ENCODE results near the gene SMCP.

SMCP gene

DNA sequence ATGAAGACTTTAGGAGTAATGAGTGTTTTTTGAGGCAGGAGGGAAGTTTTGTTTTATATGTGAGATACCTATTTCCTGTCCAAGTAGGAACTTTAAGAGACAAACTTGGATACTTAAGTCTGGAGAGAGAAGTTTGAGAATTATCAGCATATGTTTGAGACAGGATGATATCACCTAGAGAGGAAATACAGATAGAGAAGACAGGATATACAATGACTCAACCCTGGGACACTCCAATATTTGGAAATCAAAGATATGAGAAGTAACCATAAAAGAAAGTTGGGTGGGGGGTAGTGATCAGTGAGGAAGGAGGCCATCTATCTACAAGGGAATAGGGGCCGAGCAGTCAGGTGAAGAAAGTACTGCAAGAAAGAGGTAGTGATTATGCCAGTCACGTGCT is 11.8 kb upstream of the SMCP start:
- Histone ChIP-seq H3K27me3 (ENCODE audit: insufficient read depth, low read length, poor library complexity, severe bottlenecking) (no peaks in the 10 kb centered on the region), H3K79me2 (ENCODE audit: insufficient read depth, low read length) (no peaks in the 10 kb centered on the region), H3K9me3 (ENCODE audit: insufficient read depth, low read depth, low read length) (no peaks in the 10 kb centered on the region), H3K36me3 (ENCODE audit: insufficient read depth, low read length) (no peaks in the 10 kb centered on the region), H3K4me2 (ENCODE audit: low read depth, low read length, poor library complexity, severe bottlenecking) (no peak overlapping the region), H2AFZ (ENCODE audit: low read length) (no peak overlapping the region), H3F3A (ENCODE audit: low read depth) (no peaks in the 10 kb centered on the region), H3K9me2 (replicated peaks; ENCODE audit: low read depth, low read length) (no peaks in the 10 kb centered on the region), H3K9ac (ENCODE audit: low read depth, low read length, poor library complexity, severe bottlenecking) (no peak overlapping the region), H3K4me3 (ENCODE audit: low read length, poor library complexity, severe bottlenecking) (no peak overlapping the region), H4K20me1 (ENCODE audit: insufficient read depth, low read length, poor library complexity, severe bottlenecking) (no peaks in the 10 kb centered on the region), H3K4me1 (ENCODE audit: insufficient read depth, low read length, poor library complexity, severe bottlenecking) (no peaks in the 10 kb centered on the region)
- TF ChIP-seq, protein P1, sequence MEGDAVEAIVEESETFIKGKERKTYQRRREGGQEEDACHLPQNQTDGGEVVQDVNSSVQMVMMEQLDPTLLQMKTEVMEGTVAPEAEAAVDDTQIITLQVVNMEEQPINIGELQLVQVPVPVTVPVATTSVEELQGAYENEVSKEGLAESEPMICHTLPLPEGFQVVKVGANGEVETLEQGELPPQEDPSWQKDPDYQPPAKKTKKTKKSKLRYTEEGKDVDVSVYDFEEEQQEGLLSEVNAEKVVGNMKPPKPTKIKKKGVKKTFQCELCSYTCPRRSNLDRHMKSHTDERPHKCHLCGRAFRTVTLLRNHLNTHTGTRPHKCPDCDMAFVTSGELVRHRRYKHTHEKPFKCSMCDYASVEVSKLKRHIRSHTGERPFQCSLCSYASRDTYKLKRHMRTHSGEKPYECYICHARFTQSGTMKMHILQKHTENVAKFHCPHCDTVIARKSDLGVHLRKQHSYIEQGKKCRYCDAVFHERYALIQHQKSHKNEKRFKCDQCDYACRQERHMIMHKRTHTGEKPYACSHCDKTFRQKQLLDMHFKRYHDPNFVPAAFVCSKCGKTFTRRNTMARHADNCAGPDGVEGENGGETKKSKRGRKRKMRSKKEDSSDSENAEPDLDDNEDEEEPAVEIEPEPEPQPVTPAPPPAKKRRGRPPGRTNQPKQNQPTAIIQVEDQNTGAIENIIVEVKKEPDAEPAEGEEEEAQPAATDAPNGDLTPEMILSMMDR (conservative IDR thresholded peaks at IDR 0.05; ENCODE audit: low read length): no peak
- TF ChIP-seq EZH2phosphoT487 (IDR thresholded peaks at IDR 0.05; ENCODE audit: borderline replicate concordance): no peak

DNA sequence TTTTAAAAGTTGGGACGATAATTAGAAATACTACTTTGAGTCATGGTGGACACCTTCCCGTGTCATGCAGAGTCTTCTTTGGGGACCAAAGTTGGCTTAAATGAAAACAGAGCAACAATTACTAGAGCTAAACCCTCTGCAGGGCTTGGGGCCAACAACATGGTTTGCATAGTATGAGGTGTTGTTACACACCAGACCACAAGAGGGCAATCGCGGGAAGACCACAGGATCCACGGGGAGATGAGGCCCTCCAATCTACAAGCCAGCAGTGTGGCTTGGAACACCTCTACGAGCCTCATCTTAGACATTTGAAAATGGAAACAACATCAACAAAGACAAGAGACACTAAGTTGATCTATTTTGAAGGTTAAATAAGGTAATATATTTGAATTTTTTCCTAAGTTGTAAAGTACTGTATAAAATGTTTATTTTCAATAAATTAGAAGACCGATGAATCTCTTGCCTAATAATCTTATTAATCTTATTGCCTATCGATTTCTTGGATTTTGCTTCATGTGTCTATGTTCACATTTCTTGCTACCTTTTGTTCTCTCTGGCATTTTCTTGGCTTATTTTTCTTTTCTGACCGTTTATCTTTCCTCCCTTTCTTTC is 8.2 kb upstream of the SMCP start:
- no peaks in the 10 kb centered on the region for H3K27me3 ChIP-seq (ENCODE audit: insufficient read depth, low read length, poor library complexity, severe bottlenecking)
- no peak overlapping the region for H3K4me3 ChIP-seq (ENCODE audit: low read length, poor library complexity, severe bottlenecking)
- no peak overlapping the region for H3K4me2 ChIP-seq (ENCODE audit: low read depth, low read length, poor library complexity, severe bottlenecking)
- no peak overlapping the region for H3K9ac ChIP-seq (ENCODE audit: low read depth, low read length, poor library complexity, severe bottlenecking)
- H3K9me3 ChIP-seq (ENCODE audit: insufficient read depth, low read depth, low read length): no peaks in the 10 kb centered on the region
- H3K9me2 ChIP-seq (replicated peaks; ENCODE audit: low read depth, low read length): no peaks in the 10 kb centered on the region
- H3F3A ChIP-seq (ENCODE audit: low read depth): no peaks in the 10 kb centered on the region
- H3K79me2 ChIP-seq (ENCODE audit: insufficient read depth, low read length): no peaks in the 10 kb centered on the region
- H4K20me1 ChIP-seq (ENCODE audit: insufficient read depth, low read length, poor library complexity, severe bottlenecking): no peaks in the 10 kb centered on the region
- TF ChIP-seq, protein P1 (conservative IDR thresholded peaks at IDR 0.05; ENCODE audit: low read length): peak; percentile 85
- no peak for TF ChIP-seq EZH2phosphoT487 (IDR thresholded peaks at IDR 0.05; ENCODE audit: borderline replicate concordance)
- H3K36me3 ChIP-seq (ENCODE audit: insufficient read depth, low read length): no peaks in the 10 kb centered on the region
- H3K4me1 ChIP-seq (ENCODE audit: insufficient read depth, low read length, poor library complexity, severe bottlenecking): no peaks in the 10 kb centered on the region
- H2AFZ ChIP-seq (ENCODE audit: low read length): no peak overlapping the region

DNA sequence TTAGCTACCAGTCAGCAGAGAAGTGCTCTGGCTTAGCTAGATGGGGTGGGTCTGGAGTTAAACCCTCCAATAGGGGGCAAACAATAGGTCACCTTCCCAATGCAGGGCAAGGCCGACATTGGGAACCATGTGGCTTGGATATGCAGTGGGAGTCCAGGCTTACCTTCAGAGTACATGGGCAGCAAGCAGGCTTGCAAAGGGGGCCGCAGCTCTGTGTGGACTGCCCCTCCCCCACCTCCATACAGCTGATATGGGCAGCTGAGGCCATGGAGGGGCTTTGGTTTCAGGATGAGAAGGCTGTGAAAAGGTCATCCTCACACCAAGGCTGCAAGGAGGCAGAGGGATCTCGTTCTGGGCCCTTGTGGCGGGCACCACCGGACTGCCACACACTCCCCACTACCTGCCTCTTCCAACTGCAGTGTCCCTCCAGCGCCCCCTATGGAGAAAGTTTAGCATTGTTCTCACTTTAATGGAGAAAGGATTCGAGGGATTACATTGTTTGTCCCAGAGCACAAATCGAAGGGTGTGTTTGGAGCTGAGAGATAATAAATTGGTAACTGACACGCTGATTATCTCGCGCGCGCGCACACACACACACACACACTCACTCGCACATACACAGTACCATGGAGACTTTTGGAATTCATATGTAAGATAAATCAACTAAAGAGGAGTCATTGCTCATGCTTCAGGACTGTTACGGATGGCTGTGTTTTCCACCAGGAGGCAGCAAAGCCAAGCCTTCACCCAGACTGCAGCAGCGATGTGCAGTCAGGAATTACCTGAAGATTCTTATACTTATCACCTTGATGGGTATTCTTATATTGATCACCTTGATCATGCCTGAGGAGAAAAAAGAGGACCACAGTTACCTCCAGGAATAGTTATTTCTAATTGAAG is 7.0 kb upstream of the SMCP start:
- Histone ChIP-seq H4K20me1 (ENCODE audit: insufficient read depth, low read length, poor library complexity, severe bottlenecking) (no peaks in the 10 kb centered on the region), H3K9me3 (ENCODE audit: insufficient read depth, low read depth, low read length) (no peaks in the 10 kb centered on the region), H3K79me2 (ENCODE audit: insufficient read depth, low read length) (no peaks in the 10 kb centered on the region), H3K27me3 (ENCODE audit: insufficient read depth, low read length, poor library complexity, severe bottlenecking) (no peaks in the 10 kb centered on the region), H2AFZ (ENCODE audit: low read length) (no peak overlapping the region), H3K4me3 (ENCODE audit: low read length, poor library complexity, severe bottlenecking) (no peak overlapping the region), H3K9me2 (replicated peaks; ENCODE audit: low read depth, low read length) (no peaks in the 10 kb centered on the region), H3K9ac (ENCODE audit: low read depth, low read length, poor library complexity, severe bottlenecking) (no peak overlapping the region), H3K4me2 (ENCODE audit: low read depth, low read length, poor library complexity, severe bottlenecking) (no peak overlapping the region), H3F3A (ENCODE audit: low read depth) (no peaks in the 10 kb centered on the region), H3K4me1 (ENCODE audit: insufficient read depth, low read length, poor library complexity, severe bottlenecking) (no peaks in the 10 kb centered on the region), H3K36me3 (ENCODE audit: insufficient read depth, low read length) (no peaks in the 10 kb centered on the region)
- TF ChIP-seq, protein P1 (conservative IDR thresholded peaks at IDR 0.05; ENCODE audit: low read length): peak; percentile 82
- TF ChIP-seq EZH2phosphoT487 (IDR thresholded peaks at IDR 0.05; ENCODE audit: borderline replicate concordance): no peak
